GM18526 (cell line): ENCODE measurements around the gene DPEP3.

Experiments used
- POLR2A ChIP-seq: IDR thresholded peaks from 3 replicates; pipeline ENCODE4 v1.6.1; 2011; ENCODE audit not compliant: insufficient read length; ENCODE audit errors: extremely low read depth

Gene DPEP3

GRCh38 chr16:67931712-67932461 is 48.4 kb downstream of the DPEP3 start, which contains the start of gene CTRL:
Gene CTRL (minus strand): TSS chr16:67931862. CDS start chr16:67931852, 10 bp downstream.
- no peak for TF ChIP-seq POLR2A

- no peak for TF ChIP-seq POLR2A
These were observed 49.6 kb downstream of the DPEP3 start for GRCh38 chr16:67930678-67931211.

- no peak for TF ChIP-seq POLR2A
These were observed 50.1 kb downstream of the DPEP3 start for GRCh38 chr16:67930191-67930590.

- no peak for TF ChIP-seq POLR2A
These were observed 51.5 kb downstream of the DPEP3 start for GRCh38 chr16:67928561-67929364.

- TF ChIP-seq POLR2A = no peak
These were observed 52.2 kb downstream of the DPEP3 start for GRCh38 chr16:67928147-67928546.

GRCh38 chr16:67927131-67927941 is 53.0 kb downstream of the DPEP3 start:
- no peak for TF ChIP-seq POLR2A

GRCh38 chr16:67926181-67926750 is 54.0 kb downstream of the DPEP3 start:
- no peak for TF ChIP-seq POLR2A
